Measurements from ENCODE around the gene CCDC183. TPM values are rescaled to one million over a fixed set of nuclear protein-coding genes. Genes with fewer than 3 reads are reported as not detected.

The CCDC183 gene
- total RNA-seq, 1 donor, result not detected

GRCh38 chr9:136852664-136853595 is 56.8 kb downstream of the CCDC183 start:
- DNase-seq (ENCODE audit: low read depth), result no peak
- no peak overlapping the region for H3K4me3 ChIP-seq (ENCODE audit: low read depth, low read length)
- no peak for TF ChIP-seq CTCF (IDR thresholded peaks at IDR 0.05; ENCODE audit: insufficient read depth, low read length)

DNA sequence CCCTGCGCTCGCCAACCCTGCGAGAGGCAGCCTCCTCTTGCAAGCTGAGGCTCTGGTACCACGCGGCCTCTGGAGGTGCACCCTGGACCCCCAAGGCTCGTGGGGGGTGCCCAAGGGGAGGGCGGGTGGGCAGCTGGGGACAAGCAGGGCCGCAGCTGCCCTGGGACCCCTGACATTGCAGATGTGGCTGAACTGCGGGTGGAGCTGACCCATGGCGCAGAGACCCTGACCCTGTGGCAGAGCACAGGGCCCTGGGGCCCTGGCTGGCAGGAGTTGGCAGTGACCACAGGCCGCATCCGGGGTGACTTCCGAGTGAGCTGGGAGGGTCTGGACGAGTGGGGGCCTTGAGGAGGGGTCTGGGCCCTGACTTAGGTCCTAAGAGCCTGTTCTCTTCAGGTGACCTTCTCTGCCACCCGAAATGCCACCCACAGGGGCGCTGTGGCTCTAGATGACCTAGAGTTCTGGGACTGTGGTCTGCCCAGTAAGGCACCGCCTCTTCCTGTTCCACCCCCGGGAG is 57.5 kb downstream of the CCDC183 start:
- no peak for DNase-seq (ENCODE audit: low read depth)
- no peak overlapping the region for H3K4me3 ChIP-seq (ENCODE audit: low read depth, low read length)
- no peak for TF ChIP-seq CTCF (IDR thresholded peaks at IDR 0.05; ENCODE audit: insufficient read depth, low read length)

DNA sequence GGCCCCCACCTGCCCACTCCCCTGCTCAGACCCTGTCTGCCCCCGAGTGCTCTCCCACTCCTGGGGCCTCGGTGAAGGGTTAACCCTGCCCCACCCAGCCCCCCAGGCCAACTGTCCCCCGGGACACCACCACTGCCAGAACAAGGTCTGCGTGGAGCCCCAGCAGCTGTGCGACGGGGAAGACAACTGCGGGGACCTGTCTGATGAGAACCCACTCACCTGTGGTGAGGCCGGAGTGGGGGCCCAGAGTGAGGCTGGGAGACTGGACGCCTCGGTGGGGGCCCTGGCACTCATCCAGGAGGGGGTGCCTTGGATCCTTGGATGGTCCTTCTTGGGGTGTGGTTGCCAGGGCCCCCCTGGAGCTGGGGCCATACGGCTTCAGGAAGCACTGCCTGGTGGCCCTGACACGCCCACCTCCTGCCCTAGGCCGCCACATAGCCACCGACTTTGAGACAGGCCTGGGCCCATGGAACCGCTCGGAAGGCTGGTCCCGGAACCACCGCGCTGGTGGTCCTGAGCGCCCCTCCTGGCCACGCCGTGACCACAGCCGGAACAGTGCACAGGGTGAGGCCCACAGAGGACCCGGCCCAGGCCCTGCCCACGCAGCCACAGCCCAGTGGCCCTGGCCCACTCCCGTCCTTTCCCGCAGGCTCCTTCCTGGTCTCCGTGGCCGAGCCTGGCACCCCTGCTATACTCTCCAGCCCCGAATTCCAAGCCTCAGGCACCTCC is 58.1 kb downstream of the CCDC183 start:
- DNase-seq (ENCODE audit: low read depth), result no peak
- TF ChIP-seq CTCF (IDR thresholded peaks at IDR 0.05; ENCODE audit: insufficient read depth, low read length), result no peak
- H3K4me3 ChIP-seq (ENCODE audit: low read depth, low read length), result no peak overlapping the region

GRCh38 chr9:136854842-136855460 is 58.8 kb downstream of the CCDC183 start:
- H3K4me3 ChIP-seq (ENCODE audit: low read depth, low read length), result no peak overlapping the region
- DNase-seq (ENCODE audit: low read depth), result no peak
- no peak for TF ChIP-seq CTCF (IDR thresholded peaks at IDR 0.05; ENCODE audit: insufficient read depth, low read length)

- DNase-seq (ENCODE audit: low read depth), result no peak
- TF ChIP-seq CTCF (IDR thresholded peaks at IDR 0.05; ENCODE audit: insufficient read depth, low read length), result no peak
- H3K4me3 ChIP-seq (ENCODE audit: low read depth, low read length), result no peak overlapping the region
Observed at GRCh38 chr9:136855461-136856078, 59.4 kb downstream of the CCDC183 start.

DNA sequence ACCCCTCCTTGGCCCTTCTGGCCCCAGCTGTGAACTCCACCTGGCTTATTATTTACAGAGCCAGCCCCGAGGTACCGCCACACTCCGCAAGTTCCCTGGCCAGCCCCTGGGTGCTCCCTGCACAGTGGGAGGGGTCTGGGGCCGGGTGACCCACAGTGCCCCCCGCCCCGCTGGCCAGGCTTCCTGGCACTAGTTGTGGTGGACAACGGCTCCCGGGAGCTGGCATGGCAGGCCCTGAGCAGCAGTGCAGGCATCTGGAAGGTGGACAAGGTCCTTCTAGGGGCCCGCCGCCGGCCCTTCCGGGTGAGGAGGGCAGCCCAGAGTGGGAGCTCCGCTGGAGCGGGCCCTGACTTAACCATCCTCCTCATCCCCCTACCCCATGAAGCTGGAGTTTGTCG is 59.9 kb downstream of the CCDC183 start:
- TF ChIP-seq CTCF (IDR thresholded peaks at IDR 0.05; ENCODE audit: insufficient read depth, low read length), result no peak
- no peak for DNase-seq (ENCODE audit: low read depth)
- no peak overlapping the region for H3K4me3 ChIP-seq (ENCODE audit: low read depth, low read length)

All from fibroblast of the aortic adventitia (primary cell).